AG09309 (cell line): ENCODE data around the gene MGST2.

Experiments used
- DNase-seq: peaks from one replicate; pipeline ENCODE4 v3.0.0-alpha.2; 2010; ENCODE audit warnings: low read depth
- H3K4me3 ChIP-seq: 2 replicates; pipeline ENCODE4 v1.5.1; 2011; ENCODE audit warnings: mild to moderate bottlenecking, low read depth, low read length, moderate library complexity; ENCODE audit not compliant: control insufficient read depth
- CTCF ChIP-seq: IDR thresholded peaks from 2 replicates; pipeline ENCODE4 v1.5.1; 2011; ENCODE audit warnings: mild to moderate bottlenecking, low read depth, low read length, inconsistent platforms; ENCODE audit not compliant: insufficient read depth, control insufficient read depth; ENCODE audit errors: missing control alignments

MGST2 gene

GRCh38 chr4:139675651-139676050 is 10.0 kb downstream of the MGST2 start:
- no peak overlapping the region for H3K4me3 ChIP-seq
- no peak for TF ChIP-seq CTCF
- DNase-seq, result no peak

GRCh38 chr4:139676365-139676764 is 10.7 kb downstream of the MGST2 start:
- TF ChIP-seq CTCF, result no peak
- no peak for DNase-seq
- H3K4me3 ChIP-seq, result no peak overlapping the region

GRCh38 chr4:139676913-139677585 is 11.4 kb downstream of the MGST2 start:
- DNase-seq, result no peak
- H3K4me3 ChIP-seq, result no peak overlapping the region
- TF ChIP-seq CTCF, result no peak

GRCh38 chr4:139682309-139682708 is 16.7 kb downstream of the MGST2 start:
- no peak for TF ChIP-seq CTCF
- no peak overlapping the region for H3K4me3 ChIP-seq
- DNase-seq, result no peak

GRCh38 chr4:139682741-139683151 is 17.1 kb downstream of the MGST2 start:
- TF ChIP-seq CTCF, result no peak
- H3K4me3 ChIP-seq, result no peak overlapping the region
- DNase-seq, result no peak

GRCh38 chr4:139684351-139684750 is 18.7 kb downstream of the MGST2 start:
- no peak for TF ChIP-seq CTCF
- DNase-seq, result no peak
- H3K4me3 ChIP-seq, result no peak overlapping the region

GRCh38 chr4:139685180-139685579 is 19.6 kb downstream of the MGST2 start:
- TF ChIP-seq CTCF, result no peak
- no peak overlapping the region for H3K4me3 ChIP-seq
- DNase-seq, result no peak
